B cell (primary cell): Measurements from ENCODE around the gene PTPRQ.

ENCODE experiments used
- CTCF ChIP-seq: fragments of 200-600 bp; IDR thresholded peaks from one replicate; pipeline ENCODE4 v1.8.0; 2022; ENCODE audit warnings: antibody characterized with exemption, mild to moderate bottlenecking
- EZH2 ChIP-seq: IDR thresholded peaks from 2 replicates; pipeline ENCODE4 v1.6.1; 2012; ENCODE audit warnings: borderline replicate concordance, low read depth, mild to moderate bottlenecking, moderate library complexity, low read length; ENCODE audit not compliant: insufficient read depth, poor library complexity, severe bottlenecking

DNA sequence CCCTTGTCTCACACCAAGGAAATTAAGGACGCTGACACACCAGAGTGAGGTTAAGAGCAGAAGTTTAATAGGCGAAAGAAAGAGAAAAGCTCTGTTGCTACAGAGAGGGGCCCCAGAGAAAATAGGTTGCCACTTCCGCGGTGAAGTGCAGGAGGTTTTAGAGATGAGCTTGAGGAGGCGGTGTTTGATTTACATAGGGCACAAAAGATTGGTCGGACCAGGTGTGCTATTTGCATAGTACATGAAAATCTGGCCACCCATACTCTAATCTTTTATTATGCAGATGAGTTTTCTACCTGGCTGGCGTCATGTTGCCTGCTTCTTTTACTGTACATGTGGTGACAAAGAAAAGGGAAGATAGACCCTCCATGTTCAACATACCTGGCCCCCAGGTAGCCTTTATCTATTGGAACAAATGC is 240.1 kb downstream of the PTPRQ start:
- no peak for TF ChIP-seq CTCF
- TF ChIP-seq EZH2: no peak
